GM21390 (cell line): ENCODE results near the gene PTPRH.
"Not testable (repeated sequence)": the region's sequence is repeated elsewhere in the genome, so short reads cannot be mapped to it uniquely, and the experiment has no call there.

Experiments used
- ATAC-seq: cut with Tn5 transposase; IDR thresholded peaks from one replicate; pipeline ENCODE4 v1.9.1; 2021; ENCODE audit not compliant: unreplicated experiment

The PTPRH gene

GRCh38 chr19:55227241-55228014 lies 18.1 kb upstream of the PTPRH start:
- no peak for ATAC-seq

GRCh38 chr19:55226788-55227187 lies 17.5 kb upstream of the PTPRH start:
- no peak for ATAC-seq

GRCh38 chr19:55226273-55226672 lies 17.0 kb upstream of the PTPRH start:
- ATAC-seq: no peak

- no peak for ATAC-seq
Observed at GRCh38 chr19:55225415-55225958, 16.2 kb upstream of the PTPRH start.

- not testable (repeated sequence) for ATAC-seq
Observed at GRCh38 chr19:55224679-55225414, 15.5 kb upstream of the PTPRH start.

- ATAC-seq: no peak
Observed at GRCh38 chr19:55224038-55224665, 14.9 kb upstream of the PTPRH start.

- ATAC-seq: no peak
Observed at GRCh38 chr19:55223291-55224037, 14.2 kb upstream of the PTPRH start.

- no peak for ATAC-seq
Observed at GRCh38 chr19:55220525-55220924, 11.2 kb upstream of the PTPRH start.

- ATAC-seq: no peak
Observed at GRCh38 chr19:55216461-55217198, 7.3 kb upstream of the PTPRH start.

- ATAC-seq: no peak
Observed at GRCh38 chr19:55213547-55213946, 4.2 kb upstream of the PTPRH start.

GRCh38 chr19:55212447-55212846 lies 3.1 kb upstream of the PTPRH start:
- ATAC-seq: no peak

- no peak for ATAC-seq
Observed at GRCh38 chr19:55209693-55210472, 582 bp upstream of the PTPRH start.

- ATAC-seq: no peak
Observed at GRCh38 chr19:55206664-55207500, 2.4 kb downstream of the PTPRH start.

GRCh38 chr19:55202199-55202598 lies 7.1 kb downstream of the PTPRH start:
- ATAC-seq: not testable (repeated sequence)

- no peak for ATAC-seq
Observed at GRCh38 chr19:55199620-55200204, 9.6 kb downstream of the PTPRH start.

- no peak for ATAC-seq
Observed at GRCh38 chr19:55198651-55199050, 10.7 kb downstream of the PTPRH start.

GRCh38 chr19:55197528-55197927 lies 11.8 kb downstream of the PTPRH start:
- no peak for ATAC-seq

GRCh38 chr19:55196803-55197202 lies 12.5 kb downstream of the PTPRH start:
- no peak for ATAC-seq
